ENCODE measurements around the gene ADGRD2. TPM values are rescaled to one million over a fixed set of nuclear protein-coding genes. Genes with fewer than 3 reads are reported as not detected.

ADGRD2 gene
- total and polyA plus RNA-seq, 7 donors: not detected

DNA sequence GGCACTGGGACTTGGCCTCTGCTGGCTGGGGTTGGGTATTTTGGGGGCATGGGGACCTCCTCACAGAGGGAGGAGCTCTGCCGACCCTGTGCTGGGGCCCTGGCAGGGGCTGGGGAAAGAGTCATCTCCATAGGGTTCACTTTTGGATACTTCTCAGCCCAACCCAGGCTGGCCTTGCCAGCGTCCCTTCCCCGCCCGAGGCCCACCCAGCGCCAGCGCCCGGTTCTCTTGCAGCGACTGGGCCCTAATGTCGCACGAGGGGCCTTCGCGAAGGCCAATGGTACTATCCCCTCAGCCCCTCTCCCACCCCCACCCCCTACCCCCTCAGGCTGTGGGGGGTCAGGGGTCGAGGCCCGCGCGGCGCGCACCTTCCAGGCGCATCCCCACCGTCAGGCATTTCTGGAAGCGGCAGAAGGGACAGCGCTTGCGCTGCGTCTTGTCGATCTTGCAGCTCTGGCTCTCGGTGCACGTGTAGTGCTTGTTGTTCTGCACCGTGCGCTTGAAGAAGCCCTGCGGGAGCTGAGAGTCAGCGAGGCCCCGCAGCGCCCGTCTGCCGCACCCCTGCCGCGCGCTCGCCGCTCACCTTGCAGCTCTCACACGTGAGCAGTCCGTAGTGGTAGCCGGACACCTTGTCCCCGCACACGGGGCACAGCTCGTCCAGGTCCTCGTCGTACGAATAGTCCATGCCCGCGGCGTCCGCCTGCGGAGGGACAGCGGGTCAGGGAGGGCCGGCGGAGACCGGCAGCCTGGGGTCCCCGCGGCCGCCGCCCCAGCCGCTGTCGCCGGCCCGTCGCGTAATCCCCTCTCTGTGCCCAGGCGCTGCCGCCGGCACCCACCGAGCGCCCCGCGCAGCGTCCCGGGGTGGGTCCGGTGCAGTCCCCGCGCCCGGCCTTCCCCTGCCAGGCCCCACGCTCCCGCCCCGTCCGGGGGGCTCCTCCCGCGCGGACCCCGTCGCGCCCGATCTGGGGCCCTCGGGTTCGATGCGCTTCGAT is 52.8 kb downstream of the ADGRD2 start:
- Histone ChIP-seq H3K4me1 (peaks cover 0 to 23% (median 20%) of the 10 kb centered on the region in 4 donors), H3K27me3 (peaks cover 32 to 79% (median 72%) of the 10 kb centered on the region in 3 donors), H3K4me3 (no peak overlapping the region), H3K27ac (no peak overlapping the region), H3K36me3 (no peaks in the 10 kb centered on the region), H3K9me3 (no peaks in the 10 kb centered on the region)
- DNase-seq: no peak
- WGBS, 2 donors: 14 to 15% methylated on average over 96 of the region's 96 CpGs
- TF ChIP-seq POLR2AphosphoS5 (IDR thresholded peaks at IDR 0.05): peak in 1 of 4 donors; percentile 64
- no peak for TF ChIP-seq EP300 (IDR thresholded peaks at IDR 0.05)
- intact Hi-C loops (cut with DNase I): no loop called here

DNA sequence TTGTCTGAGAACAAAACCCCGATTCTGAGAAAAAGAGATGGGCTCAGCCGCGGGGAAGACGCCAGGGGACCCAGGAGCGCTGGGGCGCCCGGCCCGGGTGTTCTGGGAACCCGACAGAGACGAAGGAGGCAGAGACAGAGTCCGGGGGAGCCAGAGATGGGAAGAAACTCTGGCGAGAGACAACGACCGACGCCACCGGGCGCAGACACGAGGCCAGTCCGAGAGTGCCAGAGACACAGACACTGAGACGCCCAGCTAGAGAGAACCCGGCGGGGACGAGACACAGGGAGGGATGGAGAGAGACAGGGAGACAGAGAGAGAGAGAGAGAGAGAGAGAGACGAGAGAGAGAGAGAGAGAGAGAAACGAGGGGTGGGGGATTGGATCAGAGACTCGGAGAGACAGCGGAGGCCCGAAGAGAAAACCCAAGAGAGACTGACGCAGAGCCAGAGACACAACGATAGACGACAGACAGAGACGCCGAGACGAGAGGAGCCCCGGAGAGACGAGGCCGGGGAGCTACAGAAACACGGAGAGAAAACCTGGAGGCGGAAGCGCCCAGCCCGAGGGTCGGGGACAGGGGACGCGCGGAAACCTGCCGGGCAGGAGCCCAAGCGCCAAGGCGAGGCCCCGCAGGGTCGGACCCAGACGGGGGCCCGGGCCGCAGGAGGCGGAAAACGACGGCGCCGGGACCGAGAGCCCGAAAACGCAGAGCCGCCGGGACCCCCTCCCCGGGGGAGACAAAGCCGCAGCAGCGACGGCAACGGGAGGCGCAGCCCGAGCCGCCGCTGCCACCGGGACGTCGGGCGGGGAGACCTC is 53.7 kb downstream of the ADGRD2 start:
- H3K36me3 ChIP-seq: no peaks in the 10 kb centered on the region
- TF ChIP-seq POLR2A (IDR thresholded peaks at IDR 0.05) (no peak), POLR2AphosphoS5 (IDR thresholded peaks at IDR 0.05) (no peak), EP300 (IDR thresholded peaks at IDR 0.05) (no peak)
- TF ChIP-seq, protein P1, sequence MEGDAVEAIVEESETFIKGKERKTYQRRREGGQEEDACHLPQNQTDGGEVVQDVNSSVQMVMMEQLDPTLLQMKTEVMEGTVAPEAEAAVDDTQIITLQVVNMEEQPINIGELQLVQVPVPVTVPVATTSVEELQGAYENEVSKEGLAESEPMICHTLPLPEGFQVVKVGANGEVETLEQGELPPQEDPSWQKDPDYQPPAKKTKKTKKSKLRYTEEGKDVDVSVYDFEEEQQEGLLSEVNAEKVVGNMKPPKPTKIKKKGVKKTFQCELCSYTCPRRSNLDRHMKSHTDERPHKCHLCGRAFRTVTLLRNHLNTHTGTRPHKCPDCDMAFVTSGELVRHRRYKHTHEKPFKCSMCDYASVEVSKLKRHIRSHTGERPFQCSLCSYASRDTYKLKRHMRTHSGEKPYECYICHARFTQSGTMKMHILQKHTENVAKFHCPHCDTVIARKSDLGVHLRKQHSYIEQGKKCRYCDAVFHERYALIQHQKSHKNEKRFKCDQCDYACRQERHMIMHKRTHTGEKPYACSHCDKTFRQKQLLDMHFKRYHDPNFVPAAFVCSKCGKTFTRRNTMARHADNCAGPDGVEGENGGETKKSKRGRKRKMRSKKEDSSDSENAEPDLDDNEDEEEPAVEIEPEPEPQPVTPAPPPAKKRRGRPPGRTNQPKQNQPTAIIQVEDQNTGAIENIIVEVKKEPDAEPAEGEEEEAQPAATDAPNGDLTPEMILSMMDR (IDR thresholded peaks at IDR 0.05): no peak
- peak overlapping the region in 3 of 4 donors; percentile 9 to 34 (median 30) for H3K4me3 ChIP-seq
- no peaks in the 10 kb centered on the region for H3K9me3 ChIP-seq
- no peak overlapping the region for H3K27ac ChIP-seq
- H3K27me3 ChIP-seq: peaks cover 32 to 71% (median 67%) of the 10 kb centered on the region in 3 donors
- peaks cover 0 to 23% (median 20%) of the 10 kb centered on the region in 4 donors for H3K4me1 ChIP-seq
- WGBS, 2 donors: 2 to 3% methylated on average over 76 of the region's 76 CpGs
- intact Hi-C loops (cut with DNase I): no loop called here
- no peak for DNase-seq

DNA sequence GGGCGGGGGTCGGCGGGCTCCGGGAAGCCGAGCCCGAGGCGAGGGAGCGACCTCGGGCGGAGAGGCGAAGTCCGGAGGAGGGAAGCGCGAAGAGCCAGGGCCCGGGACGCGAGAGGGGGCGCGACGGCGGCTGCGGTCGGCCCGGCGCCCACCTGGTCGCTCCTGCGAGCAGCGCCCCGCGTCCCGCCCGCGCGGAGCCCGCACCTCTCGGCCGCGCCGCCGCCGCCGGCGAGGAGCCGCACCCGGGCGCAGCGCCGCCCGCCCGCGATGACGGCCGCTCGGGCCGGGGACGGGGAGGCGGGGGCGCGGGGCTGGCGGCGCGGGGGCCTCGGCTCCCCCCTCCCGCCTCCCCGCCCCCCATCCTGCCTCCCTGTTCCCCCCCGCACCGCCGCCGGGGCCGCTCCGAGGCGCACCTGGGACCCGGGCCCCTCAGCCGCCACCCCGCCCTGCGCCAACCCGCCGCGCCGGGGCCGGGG is 54.3 kb downstream of the ADGRD2 start:
- H3K36me3 ChIP-seq: no peaks in the 10 kb centered on the region
- intact Hi-C loops (cut with DNase I): no loop called here
- no peak overlapping the region for H3K27ac ChIP-seq
- peaks cover 0 to 23% (median 20%) of the 10 kb centered on the region in 4 donors for H3K4me1 ChIP-seq
- TF ChIP-seq, protein P1 (IDR thresholded peaks at IDR 0.05): no peak
- no peak for TF ChIP-seq EP300 (IDR thresholded peaks at IDR 0.05)
- no peak for TF ChIP-seq POLR2A (IDR thresholded peaks at IDR 0.05)
- TF ChIP-seq POLR2AphosphoS5 (IDR thresholded peaks at IDR 0.05): no peak
- H3K4me3 ChIP-seq: peak overlapping the region in 3 of 4 donors; percentile 9 to 34 (median 30)
- no peak for DNase-seq
- 1% methylated on average over 79 to 81 of the region's 81 CpGs for WGBS, 2 donors
- peaks cover 32 to 64% (median 60%) of the 10 kb centered on the region in 3 donors for H3K27me3 ChIP-seq
- no peaks in the 10 kb centered on the region for H3K9me3 ChIP-seq

DNA sequence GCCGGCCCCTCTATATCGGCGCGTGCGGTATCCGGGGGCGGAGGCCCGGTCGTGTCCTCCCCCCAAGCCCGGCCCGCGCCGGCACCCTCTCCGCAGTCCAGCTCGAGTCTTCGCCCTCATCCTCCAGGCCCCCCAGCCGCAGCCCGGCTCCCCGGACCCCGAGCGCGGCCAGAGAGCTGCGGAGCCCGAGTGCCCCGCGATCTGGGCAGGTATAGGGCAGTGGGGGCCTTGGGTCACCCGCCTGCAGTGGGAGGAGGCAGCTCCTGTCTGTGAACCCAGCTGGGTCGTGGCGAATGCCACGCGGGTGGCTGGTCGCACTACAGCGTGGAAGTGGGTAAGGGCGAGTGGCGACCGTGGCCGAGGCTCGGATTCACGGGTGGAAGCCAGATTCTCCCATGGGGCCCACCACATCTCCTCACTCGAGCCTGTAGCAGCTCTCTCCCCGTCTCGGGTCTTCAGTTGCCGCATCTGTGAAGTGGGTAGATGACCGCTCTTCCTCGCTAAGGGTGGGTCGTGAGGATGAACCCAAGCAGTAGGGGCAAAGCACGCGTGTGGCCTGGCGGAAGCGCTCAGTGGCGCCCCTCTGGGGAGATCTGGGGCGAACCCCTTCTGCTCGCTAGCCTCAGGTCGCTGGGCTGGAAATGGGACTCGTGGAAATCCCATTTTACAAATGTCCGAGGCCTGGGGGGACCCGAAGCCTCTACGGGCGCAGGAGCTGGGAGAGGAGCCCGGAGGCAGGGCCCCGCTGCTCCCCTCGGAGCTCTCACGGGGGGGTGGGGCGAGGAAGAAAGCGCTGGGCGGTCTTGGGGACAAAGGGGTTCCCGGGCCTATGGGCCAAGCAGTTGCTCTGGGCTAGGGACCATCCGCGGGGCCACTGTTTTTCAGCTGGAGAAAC is 55.0 kb downstream of the ADGRD2 start:
- 39 to 43% methylated on average over 69 of the region's 69 CpGs for WGBS, 2 donors
- H3K9me3 ChIP-seq: no peaks in the 10 kb centered on the region
- no peak overlapping the region for H3K4me3 ChIP-seq
- peaks cover 32 to 60% (median 54%) of the 10 kb centered on the region in 3 donors for H3K27me3 ChIP-seq
- no peaks in the 10 kb centered on the region for H3K36me3 ChIP-seq
- H3K4me1 ChIP-seq: peaks cover 0 to 23% (median 20%) of the 10 kb centered on the region in 4 donors
- DNase-seq: no peak
- H3K27ac ChIP-seq: no peak overlapping the region
- no peak for TF ChIP-seq POLR2A (IDR thresholded peaks at IDR 0.05)
- TF ChIP-seq, protein P1 (IDR thresholded peaks at IDR 0.05): no peak
- intact Hi-C loops (cut with DNase I): no loop called here
